GM19351 (cell line): ENCODE measurements around the gene PI16.

Source experiments
- ATAC-seq: cut with Tn5 transposase; IDR thresholded peaks from one replicate; pipeline ENCODE4 v1.9.1; 2021; ENCODE audit warnings: mild to moderate bottlenecking, moderate library complexity; ENCODE audit not compliant: unreplicated experiment

PI16 gene

GRCh38 chr6:36997811-36998722 lies 43.5 kb downstream of the PI16 start:
- ATAC-seq: no peak

- ATAC-seq: no peak
Observed at GRCh38 chr6:36998723-36999038, 44.1 kb downstream of the PI16 start.

- ATAC-seq: no peak
Observed at GRCh38 chr6:36999061-36999750, 44.7 kb downstream of the PI16 start.

GRCh38 chr6:36999751-37000125 lies 45.2 kb downstream of the PI16 start:
- no peak for ATAC-seq

- ATAC-seq: no peak
Observed at GRCh38 chr6:37004044-37004980, 49.8 kb downstream of the PI16 start.

- ATAC-seq: peak; percentile 79
Observed at GRCh38 chr6:37005061-37005810, 50.7 kb downstream of the PI16 start, which contains the start of gene FGD2. FGD2 (plus strand) TSS chr6:37005655; CDS start chr6:37005818, 163 bp downstream.

- ATAC-seq: no peak
Observed at GRCh38 chr6:37005827-37006567, 51.5 kb downstream of the PI16 start.

- ATAC-seq: no peak
Observed at GRCh38 chr6:37006793-37007339, 52.3 kb downstream of the PI16 start.

GRCh38 chr6:37007340-37008043 lies 53.0 kb downstream of the PI16 start:
- ATAC-seq: no peak

GRCh38 chr6:37008484-37009465 lies 54.2 kb downstream of the PI16 start:
- no peak for ATAC-seq

- ATAC-seq: no peak
Observed at GRCh38 chr6:37010402-37010892, 55.9 kb downstream of the PI16 start.

GRCh38 chr6:37011656-37012378 lies 57.3 kb downstream of the PI16 start:
- ATAC-seq: no peak

GRCh38 chr6:37013516-37014491 lies 59.3 kb downstream of the PI16 start:
- ATAC-seq: no peak
